HepG2 (cell line): Measurements from ENCODE around the gene CFAP99. TPM values are rescaled to one million over a fixed set of nuclear protein-coding genes. Genes with fewer than 3 reads are reported as not detected.
A peak's percentile ranks its signal among the peaks of the same experiment; 100 is the strongest.

ENCODE experiments used
- BHLHE40 ChIP-seq: IDR thresholded peaks from 2 replicates; pipeline ENCODE4 v1.6.1; 2011; ENCODE audit warnings: low read length, improper control_type of control experiment
- FOXK1 ChIP-seq: sonication (generic); formaldehyde crosslinking; IDR thresholded peaks from 2 replicates; pipeline ENCODE4 v1.4.0; 2020; ENCODE audit warnings: low read depth, missing genetic modification reagents, borderline replicate concordance
- FOXO4 ChIP-seq: sonication (generic); formaldehyde crosslinking; conservative IDR thresholded peaks from 2 replicates; pipeline ENCODE4 v1.8.1; 2023; ENCODE audit warnings: missing genetic modification reagents
- GRHL1 ChIP-seq: sonication (generic); formaldehyde crosslinking; conservative IDR thresholded peaks from 2 replicates; pipeline ENCODE4 v1.8.0; 2022; ENCODE audit warnings: missing genetic modification reagents
- HMG20B ChIP-seq: conservative IDR thresholded peaks from 2 replicates; pipeline ENCODE4 v1.6.1; 2016; ENCODE audit warnings: missing genetic modification reagents, missing compliant biosample characterization
- IKZF5 ChIP-seq: IDR thresholded peaks from 2 replicates; pipeline ENCODE4 v1.6.1; 2018; ENCODE audit warnings: missing genetic modification reagents, mild to moderate bottlenecking, missing compliant biosample characterization
- ISX ChIP-seq: sonication (generic); formaldehyde crosslinking; conservative IDR thresholded peaks from 2 replicates; pipeline ENCODE4 v1.5.0; 2020; ENCODE audit warnings: missing genetic modification reagents
- KDM4B ChIP-seq: sonication (generic); formaldehyde crosslinking; IDR thresholded peaks from 2 replicates; pipeline ENCODE4 v1.4.0; 2020; ENCODE audit warnings: missing genetic modification reagents
- KDM5A ChIP-seq: fragments of 200-600 bp; sonication (generic); IDR thresholded peaks from 2 replicates; pipeline ENCODE4 v1.7.0; 2018; ENCODE audit warnings: antibody characterized with exemption, mild to moderate bottlenecking, low read length, borderline replicate concordance
- MLLT10 ChIP-seq: sonication (generic); formaldehyde crosslinking; IDR thresholded peaks from 2 replicates; pipeline ENCODE4 v1.4.0; 2020; ENCODE audit warnings: missing genetic modification reagents
- NR3C1 ChIP-seq: sonication (generic); formaldehyde crosslinking; IDR thresholded peaks from 2 replicates; pipeline ENCODE4 v1.4.0; 2020; ENCODE audit warnings: missing genetic modification reagents
- POLR2A ChIP-seq, 2 experiments: IDR thresholded peaks; 2 replicates each; pipeline ENCODE4 v1.6.1; 2011; ENCODE audit warnings: low read depth in 2 of 2, low read length in 2 of 2, mild to moderate bottlenecking in 1 of 2, moderate library complexity in 1 of 2; ENCODE audit not compliant: insufficient read depth in 1 of 2
- PTBP1 ChIP-seq: fragments of 200-400 bp; formaldehyde crosslinking; IDR thresholded peaks from 2 replicates; pipeline ENCODE4 v1.6.1; 2018; ENCODE audit warnings: low read length, low read depth; ENCODE audit not compliant: poor library complexity, severe bottlenecking
- RORA ChIP-seq: sonication (generic); formaldehyde crosslinking; IDR thresholded peaks from 2 replicates; pipeline ENCODE4 v1.5.0; 2020; ENCODE audit warnings: mild to moderate bottlenecking, missing genetic modification reagents, moderate library complexity
- SUZ12 ChIP-seq: fragments of 150-350 bp; IDR thresholded peaks from 2 replicates; pipeline ENCODE4 v1.6.1; 2014; ENCODE audit warnings: low read depth, low read length
- SYNCRIP ChIP-seq: fragments of 200-400 bp; formaldehyde crosslinking; IDR thresholded peaks from 2 replicates; pipeline ENCODE4 v1.6.1; 2018; ENCODE audit warnings: mild to moderate bottlenecking, low read depth, low read length; ENCODE audit not compliant: insufficient read depth
- TBP ChIP-seq: sonication (generic); formaldehyde crosslinking; IDR thresholded peaks from 2 replicates; pipeline ENCODE4 v1.5.0; 2020; ENCODE audit warnings: missing genetic modification reagents
- ZNF12 ChIP-seq: sonication (generic); formaldehyde crosslinking; IDR thresholded peaks from 2 replicates; pipeline ENCODE4 v1.5.0; 2020; ENCODE audit warnings: missing genetic modification reagents
- ZNF256 ChIP-seq: sonication (generic); formaldehyde crosslinking; conservative IDR thresholded peaks from 2 replicates; pipeline ENCODE4 v1.4.0; 2020; ENCODE audit warnings: missing genetic modification reagents
- ZNF335 ChIP-seq: sonication (generic); formaldehyde crosslinking; IDR thresholded peaks from 2 replicates; pipeline ENCODE4 v1.4.0; 2020; ENCODE audit warnings: missing genetic modification reagents
- ZNF343 ChIP-seq: sonication (generic); formaldehyde crosslinking; IDR thresholded peaks from 2 replicates; pipeline ENCODE4 v1.4.0; 2020; ENCODE audit warnings: mild to moderate bottlenecking, missing genetic modification reagents
- ZNF589 ChIP-seq: sonication (generic); formaldehyde crosslinking; conservative IDR thresholded peaks from 2 replicates; pipeline ENCODE4 v1.8.0; 2022; ENCODE audit warnings: mild to moderate bottlenecking, moderate library complexity, missing genetic modification reagents
- ZNF746 ChIP-seq: sonication (generic); formaldehyde crosslinking; IDR thresholded peaks from 2 replicates; pipeline ENCODE4 v1.8.0; 2022; ENCODE audit warnings: mild to moderate bottlenecking, missing genetic modification reagents
- ZNF772 ChIP-seq: sonication (generic); formaldehyde crosslinking; IDR thresholded peaks from 2 replicates; pipeline ENCODE4 v1.5.0; 2020; ENCODE audit warnings: mild to moderate bottlenecking, missing genetic modification reagents
- polyA plus RNA-seq, 8 experiments: library from polyadenylated mRNA; depleted of rRNA in 3 of 8; stranded (reverse) in 7 of 8; unstranded in 1 of 8; fragments of >200 nt; fragmentation: Illumina TruSeq in 4 of 8; extraction: Trizol in 4 of 8; gene quantifications; 2 replicates each; pipeline versions ENCODE4 v1.2.1 to v1.2.3, GENCODE V29; 2011 to 2016; ENCODE audit warnings: low read depth in 4 of 8, missing spikeins in 1 of 8, mixed read lengths in 1 of 8; ENCODE audit not compliant: insufficient read depth in 1 of 8
- total RNA-seq, 5 experiments: library from RNA; depleted of rRNA; stranded (reverse); fragments of >200 nt; fragmentation: Illumina TruSeq; extraction: Trizol; gene quantifications; 2 replicates each; pipeline ENCODE4 v1.2.3, GENCODE V29; 2016; ENCODE audit warnings: low read depth in 1 of 5
- TF ChIP-seq, protein P1 (sequence below): sonication (generic); formaldehyde crosslinking; IDR thresholded peaks from 2 replicates; pipeline ENCODE4 v1.4.0; 2020; ENCODE audit warnings: missing genetic modification reagents
- TF ChIP-seq, protein P2 (sequence below): sonication (generic); formaldehyde crosslinking; IDR thresholded peaks from 2 replicates; pipeline ENCODE4 v1.8.1; 2023; ENCODE audit warnings: mild to moderate bottlenecking, missing genetic modification reagents

CFAP99 gene
- total and polyA plus RNA-seq, 2 of the 13 experiments (the other 11 are each of a cell fraction or from before 2014, with no cell fraction given) = not detected

DNA sequence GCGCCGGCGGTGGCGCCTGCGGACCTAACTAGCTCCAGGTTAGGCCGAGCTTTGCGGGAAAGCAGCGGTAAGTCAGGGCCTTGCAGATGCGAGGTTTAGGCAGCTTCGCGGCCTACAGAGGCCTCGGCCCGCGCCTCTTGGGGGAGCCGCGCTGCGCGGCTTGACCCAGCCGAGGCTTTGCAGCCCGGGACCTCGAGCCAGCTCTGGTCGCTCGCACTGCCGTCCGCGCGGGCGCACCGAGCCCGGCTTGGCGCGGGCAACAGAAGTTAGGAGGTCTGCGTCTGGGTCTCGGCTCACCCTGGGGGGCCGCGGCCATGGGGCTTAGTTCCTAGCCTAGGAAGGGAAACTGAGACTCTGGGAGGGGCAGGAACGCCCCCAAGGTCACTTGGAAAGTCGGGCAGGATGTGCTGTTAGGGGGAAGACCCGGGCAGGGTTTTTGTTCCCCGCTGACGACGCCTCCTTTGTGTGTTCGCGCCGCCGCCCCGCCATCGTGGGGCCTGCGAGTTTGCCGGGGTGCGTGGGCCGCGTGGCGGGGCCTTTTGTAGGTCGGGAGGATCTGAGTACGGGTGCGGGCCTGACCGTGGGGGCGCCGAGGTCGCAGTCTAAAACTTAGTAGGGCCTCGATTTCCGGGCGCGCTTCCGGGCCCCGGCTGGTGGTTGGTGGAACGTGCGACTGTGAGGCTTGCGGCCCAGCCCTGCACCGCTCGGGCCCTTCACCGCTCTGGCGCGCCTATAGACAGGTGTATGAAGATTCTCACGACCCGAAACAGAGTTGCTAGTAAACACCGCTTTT, 50.6 kb downstream of the CFAP99 start (continued):
- TF ChIP-seq, protein P1, sequence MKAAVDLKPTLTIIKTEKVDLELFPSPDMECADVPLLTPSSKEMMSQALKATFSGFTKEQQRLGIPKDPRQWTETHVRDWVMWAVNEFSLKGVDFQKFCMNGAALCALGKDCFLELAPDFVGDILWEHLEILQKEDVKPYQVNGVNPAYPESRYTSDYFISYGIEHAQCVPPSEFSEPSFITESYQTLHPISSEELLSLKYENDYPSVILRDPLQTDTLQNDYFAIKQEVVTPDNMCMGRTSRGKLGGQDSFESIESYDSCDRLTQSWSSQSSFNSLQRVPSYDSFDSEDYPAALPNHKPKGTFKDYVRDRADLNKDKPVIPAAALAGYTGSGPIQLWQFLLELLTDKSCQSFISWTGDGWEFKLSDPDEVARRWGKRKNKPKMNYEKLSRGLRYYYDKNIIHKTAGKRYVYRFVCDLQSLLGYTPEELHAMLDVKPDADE (CRISPR knock-in tag) = no peak
- no peak for TF ChIP-seq ISX (CRISPR knock-in tag)
- TF ChIP-seq GRHL1 (CRISPR knock-in tag) = no peak
- peak; percentile 17 for TF ChIP-seq PTBP1
- TF ChIP-seq KDM4B (CRISPR knock-in tag) = no peak; the same call in 1 of the 2 replicates
- no peak for TF ChIP-seq ZNF343
- TF ChIP-seq FOXK1 (CRISPR knock-in tag) = no peak
- TF ChIP-seq POLR2A (IDR thresholded peaks at IDR 0.05; ENCODE audit: insufficient read depth in 1 of 2, low read depth in 2 of 2, low read length in 2 of 2) = no peak
- TF ChIP-seq ZNF335 = no peak
- TF ChIP-seq KDM5A = peak; percentile 81
- no peak for TF ChIP-seq ZNF746 (CRISPR knock-in tag)
- TF ChIP-seq MLLT10 (CRISPR knock-in tag) = no peak
- no peak for TF ChIP-seq ZNF589 (CRISPR knock-in tag)
- no peak for TF ChIP-seq SUZ12
- no peak for TF ChIP-seq ZNF12 (CRISPR knock-in tag)
- TF ChIP-seq BHLHE40 = no peak
- TF ChIP-seq RORA = no peak
- TF ChIP-seq ZNF772 (CRISPR knock-in tag) = no peak; the same call in 1 of the 2 replicates
- TF ChIP-seq IKZF5 = 0 out of 2 replicates have a peak, but pooled peaks have one; percentile 5
- TF ChIP-seq HMG20B = no peak
- TF ChIP-seq NR3C1 (CRISPR knock-in tag) = no peak; the same call in 1 of the 2 replicates
- 0 out of 2 replicates have a peak, but pooled peaks have one; percentile 40 for TF ChIP-seq FOXO4
- TF ChIP-seq TBP (CRISPR knock-in tag) = no peak
- no peak for TF ChIP-seq SYNCRIP
- TF ChIP-seq ZNF256 (CRISPR knock-in tag) = no peak
- TF ChIP-seq, protein P2, sequence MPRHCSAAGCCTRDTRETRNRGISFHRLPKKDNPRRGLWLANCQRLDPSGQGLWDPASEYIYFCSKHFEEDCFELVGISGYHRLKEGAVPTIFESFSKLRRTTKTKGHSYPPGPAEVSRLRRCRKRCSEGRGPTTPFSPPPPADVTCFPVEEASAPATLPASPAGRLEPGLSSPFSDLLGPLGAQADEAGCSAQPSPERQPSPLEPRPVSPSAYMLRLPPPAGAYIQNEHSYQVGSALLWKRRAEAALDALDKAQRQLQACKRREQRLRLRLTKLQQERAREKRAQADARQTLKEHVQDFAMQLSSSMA (CRISPR knock-in tag) = no peak; the same call in 1 of the 2 replicates
